Left ventricle myocardium inferior (tissue), 1 donor: ENCODE measurements around the gene IQSEC3. TPM values are rescaled to one million over a fixed set of nuclear protein-coding genes. Genes with fewer than 3 reads are reported as not detected.

ENCODE experiments used
- DNase-seq: peaks from one replicate; pipeline ENCODE4 v3.0.0-alpha.2; 2020
- H3K27ac ChIP-seq: fragments of 200-600 bp; replicated peaks from 2 replicates; pipeline ENCODE4 v1.8.0; 2021
- H3K27me3 ChIP-seq: fragments of 200-600 bp; 2 replicates; pipeline ENCODE4 v1.8.0; 2021; ENCODE audit warnings: low read depth
- H3K36me3 ChIP-seq: fragments of 200-600 bp; 2 replicates; pipeline ENCODE4 v1.8.0; 2021
- H3K4me1 ChIP-seq: fragments of 200-600 bp; 2 replicates; pipeline ENCODE4 v1.8.0; 2021
- H3K4me3 ChIP-seq: fragments of 200-600 bp; 2 replicates; pipeline ENCODE4 v1.8.0; 2021; ENCODE audit warnings: mild to moderate bottlenecking, moderate library complexity
- H3K9me3 ChIP-seq: fragments of 200-600 bp; replicated peaks from 2 replicates; pipeline ENCODE4 v1.8.0; 2021
- CTCF ChIP-seq: fragments of 200-600 bp; IDR thresholded peaks from 2 replicates; pipeline ENCODE4 v1.8.0; 2021; ENCODE audit warnings: antibody characterized with exemption, mild to moderate bottlenecking, borderline replicate concordance
- intact Hi-C: fragments of 100-400 bp; cut with micrococcal nuclease; formaldehyde crosslinking; loops from one replicate; pipeline ENCODE4 v1.11.0; 2022
- total RNA-seq: library from RNA; stranded (reverse); fragmentation: NEBNext Ultra II Directional; extraction: Animal tissue kit (Norgen Biotek cat#: 25700); gene quantifications from one replicate; pipeline ENCODE4 v1.2.1, GENCODE V29; 2021
- donor health status: DM: no; HTN: yes; CAD: no; lungs with severe emphysema.

Gene IQSEC3
- total RNA-seq, 1 donor from 2014 or later, result 0.69 TPM

DNA sequence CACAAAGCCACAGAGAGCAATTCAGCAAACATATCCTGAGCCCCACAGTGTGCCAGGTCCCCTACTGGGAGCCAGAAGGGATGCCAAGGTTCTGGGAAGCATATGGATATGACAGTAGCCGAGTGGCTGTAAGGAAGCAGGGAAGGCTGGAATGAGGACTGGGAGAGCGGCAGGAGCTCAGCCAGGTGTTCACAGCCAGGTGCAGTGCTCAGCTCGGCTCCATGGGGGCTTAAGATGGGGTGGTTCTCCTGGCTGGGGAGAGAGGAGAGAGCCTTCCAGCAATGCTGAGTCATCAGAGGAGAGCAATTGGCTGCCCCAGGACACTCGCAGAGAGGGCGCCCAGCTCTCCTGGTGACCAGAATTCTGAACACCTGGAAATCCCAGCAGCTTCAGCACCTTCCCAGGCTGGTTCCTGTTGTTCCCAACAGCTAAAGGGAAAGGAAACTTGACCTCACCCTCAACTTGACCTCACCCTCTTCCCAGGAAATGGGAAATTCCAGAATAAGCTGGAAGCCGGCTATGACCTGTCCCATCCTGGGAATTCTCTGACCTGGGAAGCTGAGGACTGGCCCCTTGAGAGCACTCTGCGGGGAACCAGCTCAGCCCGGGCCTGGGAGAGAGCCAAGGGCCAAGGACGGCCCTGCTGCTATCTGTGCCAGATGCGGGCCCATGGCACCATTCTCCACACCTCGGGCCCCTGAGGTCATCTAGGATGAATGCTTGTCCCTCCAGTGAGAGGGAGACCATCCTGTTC, 112.7 kb downstream of the IQSEC3 start:
- Histone ChIP-seq H3K4me3 (peak overlapping the region; percentile 58), H3K4me1 (peaks cover 84% of the 10 kb centered on the region), H3K9me3 (no peaks in the 10 kb centered on the region), H3K36me3 (no peaks in the 10 kb centered on the region), H3K27me3 (no peaks in the 10 kb centered on the region), H3K27ac (peak overlapping the region; percentile 83)
- DNase-seq, result peak; percentile 44
- TF ChIP-seq CTCF, result no peak
- intact Hi-C loops, result no loop called here

GRCh38 chr12:179885-180284, 113.3 kb downstream of the IQSEC3 start:
- Histone ChIP-seq H3K27me3 (no peaks in the 10 kb centered on the region), H3K27ac (peak overlapping the region; percentile 83), H3K4me1 (peaks cover 78% of the 10 kb centered on the region), H3K9me3 (no peaks in the 10 kb centered on the region), H3K4me3 (peak overlapping the region; percentile 58), H3K36me3 (no peaks in the 10 kb centered on the region)
- DNase-seq, result no peak
- intact Hi-C loops, result no loop called here
- no peak for TF ChIP-seq CTCF

GRCh38 chr12:180445-180844, 113.9 kb downstream of the IQSEC3 start:
- Histone ChIP-seq H3K9me3 (no peaks in the 10 kb centered on the region), H3K27me3 (no peaks in the 10 kb centered on the region), H3K4me3 (peak overlapping the region; percentile 58), H3K4me1 (peaks cover 73% of the 10 kb centered on the region), H3K36me3 (no peaks in the 10 kb centered on the region), H3K27ac (peak overlapping the region; percentile 83)
- intact Hi-C loops, result no loop called here
- TF ChIP-seq CTCF, result no peak
- peak; percentile 55 for DNase-seq

DNA sequence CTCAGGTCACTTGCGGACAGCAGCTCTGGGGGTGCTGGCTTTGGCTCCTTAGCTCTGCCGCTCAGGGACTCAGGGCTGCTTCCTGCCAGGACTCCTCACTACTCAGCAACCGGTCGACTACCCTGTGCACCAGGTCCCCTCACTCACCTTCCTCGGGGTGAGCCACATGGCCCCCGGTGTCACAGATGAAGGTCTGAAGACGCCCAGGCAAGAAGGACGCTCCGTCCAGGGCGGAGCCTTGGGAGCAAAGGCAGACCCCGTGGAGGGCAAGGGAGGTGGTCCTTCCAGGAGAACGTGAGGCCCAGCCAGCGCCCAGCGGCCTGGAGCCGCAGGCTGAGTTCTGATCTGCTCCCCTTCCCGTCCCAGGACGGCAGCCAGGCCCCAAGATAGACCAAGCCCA, 115.4 kb downstream of the IQSEC3 start:
- Histone ChIP-seq H3K4me1 (peaks cover 58% of the 10 kb centered on the region), H3K27me3 (no peaks in the 10 kb centered on the region), H3K36me3 (no peaks in the 10 kb centered on the region), H3K9me3 (no peaks in the 10 kb centered on the region), H3K4me3 (peak overlapping the region; percentile 58), H3K27ac (peak overlapping the region; percentile 83)
- peak; percentile 11 for DNase-seq
- intact Hi-C loops, result no loop called here
- no peak for TF ChIP-seq CTCF

- Histone ChIP-seq H3K4me3 (peak overlapping the region; percentile 58), H3K9me3 (no peaks in the 10 kb centered on the region), H3K27ac (peak overlapping the region; percentile 83), H3K27me3 (no peaks in the 10 kb centered on the region), H3K36me3 (no peaks in the 10 kb centered on the region), H3K4me1 (peaks cover 53% of the 10 kb centered on the region)
- TF ChIP-seq CTCF, result no peak
- DNase-seq, result peak; percentile 41
- intact Hi-C loops, result no loop called here
These were observed 115.9 kb downstream of the IQSEC3 start for GRCh38 chr12:182381-182892.
